H9 (cell line): ENCODE measurements around the gene CREB5. TPM values are rescaled to one million over a fixed set of nuclear protein-coding genes. Genes with fewer than 3 reads are reported as not detected.

ENCODE experiments used
- DNase-seq: peaks from one replicate; pipeline ENCODE4 v3.0.0-alpha.2; 2017
- H2AFZ ChIP-seq: one replicate; pipeline ENCODE4 v1.6.1; 2013; ENCODE audit warnings: mild to moderate bottlenecking, low read length, control low read depth, moderate library complexity
- H2AK5ac ChIP-seq: 2 replicates; pipeline ENCODE4 v1.6.1; 2013; ENCODE audit warnings: low read length, control low read depth, mixed read lengths; ENCODE audit not compliant: insufficient read length
- H2BK120ac ChIP-seq: one replicate; pipeline ENCODE4 v1.6.1; 2013; ENCODE audit warnings: low read depth, mild to moderate bottlenecking, low read length, control low read depth, inconsistent platforms; ENCODE audit not compliant: poor library complexity, severe bottlenecking
- H2BK12ac ChIP-seq: 2 replicates; pipeline ENCODE4 v1.6.1; 2013; ENCODE audit warnings: low read length, control low read depth, mixed read lengths, low read depth; ENCODE audit not compliant: insufficient read length
- H2BK15ac ChIP-seq: 2 replicates; pipeline ENCODE4 v1.6.1; 2013; ENCODE audit warnings: low read depth, low read length, control low read depth
- H2BK20ac ChIP-seq: one replicate; pipeline ENCODE4 v1.6.1; 2013; ENCODE audit warnings: low read depth, mild to moderate bottlenecking, low read length, control low read depth, inconsistent platforms; ENCODE audit not compliant: poor library complexity, severe bottlenecking
- H2BK5ac ChIP-seq: 2 replicates; pipeline ENCODE4 v1.6.1; 2013; ENCODE audit warnings: low read length, control low read depth, mixed read lengths; ENCODE audit not compliant: insufficient read length
- H3K14ac ChIP-seq: 2 replicates; pipeline ENCODE4 v1.6.1; 2013; ENCODE audit warnings: low read length, control low read depth; ENCODE audit not compliant: insufficient read depth
- H3K18ac ChIP-seq: 2 replicates; pipeline ENCODE4 v1.6.1; 2013; ENCODE audit warnings: low read depth, mild to moderate bottlenecking, mixed read lengths, low read length, control low read depth; ENCODE audit not compliant: insufficient read length
- H3K23ac ChIP-seq: 2 replicates; pipeline ENCODE4 v1.6.1; 2013; ENCODE audit warnings: low read length, control low read depth, mixed read lengths, low read depth; ENCODE audit not compliant: insufficient read length
- H3K23me2 ChIP-seq: 2 replicates; pipeline ENCODE4 v1.6.1; 2013; ENCODE audit warnings: low read depth, mild to moderate bottlenecking, mixed read lengths, low read length, control low read depth; ENCODE audit not compliant: insufficient read length, poor library complexity, severe bottlenecking
- H3K27ac ChIP-seq: 2 replicates; pipeline ENCODE4 v1.5.1; 2013; ENCODE audit warnings: low read length, control low read depth, mixed read lengths, low read depth; ENCODE audit not compliant: insufficient read length
- H3K27me3 ChIP-seq: 2 replicates; pipeline ENCODE4 v1.6.1; 2013; ENCODE audit warnings: low read length, control low read depth, inconsistent platforms; ENCODE audit not compliant: insufficient read depth
- H3K4ac ChIP-seq: 2 replicates; pipeline ENCODE4 v1.6.1; 2013; ENCODE audit warnings: low read depth, mild to moderate bottlenecking, control low read depth, inconsistent platforms, low read length, moderate library complexity
- H3K4me1 ChIP-seq: 2 replicates; pipeline ENCODE4 v1.6.1; 2013; ENCODE audit warnings: low read length, control low read depth, inconsistent platforms; ENCODE audit not compliant: insufficient read depth
- H3K4me2 ChIP-seq: 2 replicates; pipeline ENCODE4 v1.6.1; 2013; ENCODE audit warnings: low read length, control low read depth, mixed read lengths; ENCODE audit not compliant: insufficient read length, insufficient read depth
- H3K56ac ChIP-seq: 2 replicates; pipeline ENCODE4 v1.6.1; 2013; ENCODE audit warnings: low read depth, mild to moderate bottlenecking, mixed read lengths, low read length, control low read depth; ENCODE audit not compliant: insufficient read length
- H3K79me1 ChIP-seq: 2 replicates; pipeline ENCODE4 v1.6.1; 2013; ENCODE audit warnings: low read depth, mild to moderate bottlenecking, moderate library complexity, low read length, control low read depth, inconsistent platforms; ENCODE audit not compliant: insufficient read depth, poor library complexity, severe bottlenecking
- H3K79me2 ChIP-seq: 2 replicates; pipeline ENCODE4 v1.6.1; 2013; ENCODE audit warnings: low read length, control low read depth, inconsistent platforms; ENCODE audit not compliant: insufficient read depth
- H3K9ac ChIP-seq: 2 replicates; pipeline ENCODE4 v1.6.1; 2013; ENCODE audit warnings: low read length, control low read depth, mixed read lengths; ENCODE audit not compliant: insufficient read length; ENCODE audit errors: extremely low read depth
- H3K9me3 ChIP-seq: one replicate; pipeline ENCODE4 v1.6.1; 2013; ENCODE audit warnings: low read depth, low read length, inconsistent platforms; ENCODE audit not compliant: control insufficient read depth
- H3T11ph ChIP-seq: one replicate; pipeline ENCODE4 v1.6.1; 2013; ENCODE audit warnings: mild to moderate bottlenecking, low read length, control low read depth, inconsistent platforms
- H4K20me1 ChIP-seq: one replicate; pipeline ENCODE4 v1.6.1; 2013; ENCODE audit not compliant: control insufficient read depth, insufficient read length, insufficient read depth
- H4K5ac ChIP-seq: 2 replicates; pipeline ENCODE4 v1.6.1; 2013; ENCODE audit warnings: low read depth, mild to moderate bottlenecking, mixed read lengths, low read length, control low read depth; ENCODE audit not compliant: insufficient read length
- H4K8ac ChIP-seq: replicated peaks from 2 replicates; pipeline ENCODE4 v1.6.1; 2013; ENCODE audit warnings: low read length, control low read depth, mixed read lengths, low read depth; ENCODE audit not compliant: insufficient read length
- H4K91ac ChIP-seq: 2 replicates; pipeline ENCODE4 v1.6.1; 2013; ENCODE audit warnings: low read depth, mild to moderate bottlenecking, moderate library complexity, mixed read lengths, low read length, control low read depth; ENCODE audit not compliant: insufficient read length
- H3K27ac Mint-ChIP-seq, 3 experiments: 2 replicates in 2 of 3; 3 replicates in 1 of 3; pipeline ENCODE4 v1.8.0; 2020 to 2021; ENCODE audit warnings: mixed read lengths in 3 of 3, mild to moderate bottlenecking in 1 of 3, moderate library complexity in 1 of 3
- H3K27me3 Mint-ChIP-seq: 2 replicates; pipeline ENCODE4 v1.8.0; 2021; ENCODE audit warnings: low read depth, mild to moderate bottlenecking, moderate library complexity, mixed read lengths
- H3K36me3 Mint-ChIP-seq, 3 experiments: 2 replicates in 2 of 3; 3 replicates in 1 of 3; pipeline ENCODE4 v1.8.0; 2020 to 2021; ENCODE audit warnings: low read depth in 3 of 3, mixed read lengths in 3 of 3; ENCODE audit not compliant: insufficient read depth in 1 of 3
- H3K4me1 Mint-ChIP-seq, 2 experiments: 2 replicates each; pipeline ENCODE4 v1.8.0; 2020; ENCODE audit warnings: mixed read lengths in 2 of 2
- H3K4me3 Mint-ChIP-seq, 2 experiments: 2 replicates in 1 of 2; 3 replicates in 1 of 2; pipeline ENCODE4 v1.8.0; 2020 to 2021; ENCODE audit warnings: mild to moderate bottlenecking in 2 of 2, mixed read lengths in 2 of 2, moderate library complexity in 1 of 2
- H3K9me3 Mint-ChIP-seq, 2 experiments: 2 replicates in 1 of 2; 3 replicates in 1 of 2; pipeline ENCODE4 v1.8.0; 2020; ENCODE audit warnings: mild to moderate bottlenecking in 2 of 2, mixed read lengths in 2 of 2, moderate library complexity in 1 of 2
- WGBS: extraction: QIAGEN DNeasy Blood & Tissue Kit; methylation state at CpG from one replicate; pipeline ENCODE4 v1.1.7; 2013; ENCODE audit warnings: missing lambda C conversion rate, low lambda C conversion rate, mixed read lengths; ENCODE audit not compliant: insufficient read length; ENCODE audit errors: extremely low coverage; 5-methylcytosine and 5-hydroxymethylcytosine counted together
- total RNA-seq: library from RNA; stranded (reverse); gene quantifications from 2 replicates; pipeline ENCODE4 v1.2.1, GENCODE V29; 2021
- TF ChIP-seq, protein P1 (sequence below): fragments of 200-600 bp; sonication (generic); conservative IDR thresholded peaks from 3 replicates; pipeline ENCODE4 v1.8.0; 2021; ENCODE audit warnings: antibody characterized with exemption, mild to moderate bottlenecking

CREB5 gene
- total RNA-seq, 1 experiment from 2014 or later, result 4.0 TPM

DNA sequence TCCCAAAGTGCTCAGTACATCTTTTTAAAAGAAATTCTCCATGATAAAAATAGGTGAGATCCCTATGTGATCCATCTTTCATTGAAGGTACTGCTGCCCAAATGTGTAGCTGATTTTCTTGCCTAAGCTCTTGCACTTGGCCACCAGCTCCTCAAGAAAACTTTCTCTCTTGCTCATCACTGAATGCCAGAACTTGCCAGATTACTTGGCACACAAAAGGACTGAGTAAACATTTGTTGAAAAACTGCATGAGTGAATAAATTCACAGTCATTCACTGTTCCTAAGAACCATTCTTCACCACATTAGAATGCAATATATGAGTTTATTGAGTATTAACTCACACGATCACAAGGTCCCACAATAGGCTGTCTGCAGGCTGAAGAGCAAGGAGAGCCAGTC lies 445.9 kb downstream of the CREB5 start:
- Histone ChIP-seq H3K56ac (no peak overlapping the region), H3K18ac (no peak overlapping the region), H3K4ac (no peak overlapping the region), H3K4me2 (no peak overlapping the region), H3K79me2 (no peaks in the 10 kb centered on the region), H2BK15ac (no peak overlapping the region), H4K5ac (no peak overlapping the region), H3K79me1 (no peaks in the 10 kb centered on the region), H4K8ac (no peak overlapping the region), H2BK20ac (no peak overlapping the region), H3K27ac (no peak overlapping the region), H2BK120ac (no peak overlapping the region), H2BK5ac (no peak overlapping the region), H3K23ac (no peak overlapping the region), H3K27me3 (no peaks in the 10 kb centered on the region), H2BK12ac (no peak overlapping the region), H3K9me3 (no peaks in the 10 kb centered on the region), H3K14ac (no peak overlapping the region), H3K9ac (no peak overlapping the region), H4K91ac (no peak overlapping the region), H3K4me1 (no peaks in the 10 kb centered on the region), H3K23me2 (no peaks in the 10 kb centered on the region), H3T11ph (no peak overlapping the region), H2AK5ac (no peak overlapping the region), H2AFZ (no peak overlapping the region), H4K20me1 (no peaks in the 10 kb centered on the region)
- peaks cover 12% of the 10 kb centered on the region for H3K27me3 Mint-ChIP-seq
- TF ChIP-seq, protein P1, sequence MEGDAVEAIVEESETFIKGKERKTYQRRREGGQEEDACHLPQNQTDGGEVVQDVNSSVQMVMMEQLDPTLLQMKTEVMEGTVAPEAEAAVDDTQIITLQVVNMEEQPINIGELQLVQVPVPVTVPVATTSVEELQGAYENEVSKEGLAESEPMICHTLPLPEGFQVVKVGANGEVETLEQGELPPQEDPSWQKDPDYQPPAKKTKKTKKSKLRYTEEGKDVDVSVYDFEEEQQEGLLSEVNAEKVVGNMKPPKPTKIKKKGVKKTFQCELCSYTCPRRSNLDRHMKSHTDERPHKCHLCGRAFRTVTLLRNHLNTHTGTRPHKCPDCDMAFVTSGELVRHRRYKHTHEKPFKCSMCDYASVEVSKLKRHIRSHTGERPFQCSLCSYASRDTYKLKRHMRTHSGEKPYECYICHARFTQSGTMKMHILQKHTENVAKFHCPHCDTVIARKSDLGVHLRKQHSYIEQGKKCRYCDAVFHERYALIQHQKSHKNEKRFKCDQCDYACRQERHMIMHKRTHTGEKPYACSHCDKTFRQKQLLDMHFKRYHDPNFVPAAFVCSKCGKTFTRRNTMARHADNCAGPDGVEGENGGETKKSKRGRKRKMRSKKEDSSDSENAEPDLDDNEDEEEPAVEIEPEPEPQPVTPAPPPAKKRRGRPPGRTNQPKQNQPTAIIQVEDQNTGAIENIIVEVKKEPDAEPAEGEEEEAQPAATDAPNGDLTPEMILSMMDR, result no peak
- H3K4me1 Mint-ChIP-seq, result peaks cover 7 to 8% of the 10 kb centered on the region in 2 experiments
- no peak overlapping the region for H3K4me3 Mint-ChIP-seq
- H3K27ac Mint-ChIP-seq, result no peak overlapping the region
- H3K36me3 Mint-ChIP-seq, result peaks cover 0 to 2% (median 0%) of the 10 kb centered on the region in 3 experiments; a peak in 1 of 7 replicates
- no CpG with 5 or more reads among the region's 1 CpG for WGBS
- H3K9me3 Mint-ChIP-seq, result 0 out of 5 replicates have a peak, but pooled peaks cover 0 to 2% of the 10 kb centered on the region in 2 experiments
- no peak for DNase-seq
